ENCODE results near the gene VRK2.

DNA sequence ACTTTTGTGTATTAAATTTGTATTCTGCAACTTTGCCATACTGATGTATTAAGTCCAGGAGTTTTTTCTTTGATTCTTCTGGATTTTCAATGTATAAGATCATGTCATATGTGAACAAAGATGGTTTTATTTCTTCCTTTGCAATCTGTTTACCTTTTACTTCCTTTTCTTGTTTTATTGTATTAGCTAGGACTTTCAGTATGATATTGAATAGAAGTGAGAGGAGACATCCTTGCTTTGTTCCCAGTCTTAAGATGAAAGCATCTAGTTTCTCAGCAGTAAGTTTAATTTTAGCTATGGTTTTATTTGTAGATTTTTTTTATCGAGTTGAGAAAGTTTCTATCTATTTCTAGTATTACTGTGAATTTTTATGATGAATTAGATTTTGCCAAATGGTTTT is 25.5 kb downstream of the VRK2 start:
- no peak for TF ChIP-seq BCLAF1 (IDR thresholded peaks at IDR 0.05)
- no peak for TF ChIP-seq CHD2 (IDR thresholded peaks at IDR 0.05; ENCODE audit: borderline replicate concordance, low read depth, low read length)
- TF ChIP-seq NFYA (IDR thresholded peaks at IDR 0.05; ENCODE audit: borderline replicate concordance, low read depth, low read length): no peak
- TF ChIP-seq RELA (IDR thresholded peaks at IDR 0.05; ENCODE audit: borderline replicate concordance, partially characterized antibody): no peak
- no peak for TF ChIP-seq REST (IDR thresholded peaks at IDR 0.05; ENCODE audit: low read depth, low read length)
- TF ChIP-seq EZH2 (IDR thresholded peaks at IDR 0.05; ENCODE audit: borderline replicate concordance, control insufficient read depth, low read depth, low read length): no peak
- TF ChIP-seq POLR2A (IDR thresholded peaks at IDR 0.05; ENCODE audit: low read depth, low read length): no peak
- no peak for TF ChIP-seq ZNF217 (IDR thresholded peaks at IDR 0.05)
- TF ChIP-seq ZZZ3 (IDR thresholded peaks at IDR 0.05; ENCODE audit: control insufficient read depth, insufficient read length, low read depth): no peak
